Ovary (tissue), 9 donors: ENCODE results near the gene FHAD1. TPM values are rescaled to one million over a fixed set of nuclear protein-coding genes. Genes with fewer than 3 reads are reported as not detected.

ENCODE experiments used
- DNase-seq, 5 donors: peaks; one replicate each; pipeline ENCODE4 v3.0.0-alpha.2; 2019 to 2020
- H3K27ac ChIP-seq, 2 donors: fragments of 200-600 bp; one replicate each; pipeline versions ENCODE4 v1.5.1 to v1.8.0; 2019 to 2022
- H3K27me3 ChIP-seq: fragments of 200-600 bp; one replicate; pipeline ENCODE4 v1.8.0; 2022
- H3K36me3 ChIP-seq: fragments of 200-600 bp; sonication (generic); one replicate; pipeline ENCODE4 v1.5.1; 2019
- H3K4me1 ChIP-seq: one replicate; pipeline ENCODE4 v1.8.1; 2013; ENCODE audit warnings: mild to moderate bottlenecking, moderate library complexity; ENCODE audit not compliant: insufficient read depth
- H3K4me3 ChIP-seq: fragments of 200-600 bp; sonication (generic); one replicate; pipeline ENCODE4 v1.5.1; 2017
- H3K9me3 ChIP-seq, 2 donors: fragments of 200-600 bp in 1 of 2; sonication (generic) in 1 of 2; one replicate each; pipeline versions ENCODE4 v1.5.1 to v1.8.1; 2013 to 2019; ENCODE audit warnings: mild to moderate bottlenecking in 1 of 2, moderate library complexity in 1 of 2
- EP300 ChIP-seq: sonication (generic); formaldehyde crosslinking; IDR thresholded peaks from one replicate; pipeline ENCODE4 v1.6.1; 2017; ENCODE audit warnings: antibody characterized with exemption
- POLR2A ChIP-seq: fragments of 450-650 bp; IDR thresholded peaks from one replicate; pipeline ENCODE4 v1.6.1; 2017; ENCODE audit warnings: antibody characterized with exemption, mild to moderate bottlenecking, moderate library complexity
- WGBS, 3 donors: extraction: QIAGEN DNeasy Blood & Tissue Kit in 1 of 3; methylation state at CpG; one replicate each; pipeline versions ENCODE4 v1.1.5 to v1.1.7; 2013 to 2017; 5-methylcytosine and 5-hydroxymethylcytosine counted together
- intact Hi-C, 4 donors: fragments of 100-400 bp; cut with DNase I; formaldehyde crosslinking; loops; one replicate each; pipeline versions ENCODE4 v1.11.0 to v1.15.1; 2022 to 2023
- polyA plus RNA-seq, 2 donors: library from polyadenylated mRNA; stranded (reverse); fragments of 200-250 nt in 1 of 2; fragments of 350-450 nt in 1 of 2; fragmentation: Illumina TruSeq in 1 of 2; extraction: RNeasy Lipid Tissue Mini Kit (QIAGEN cat#74804) in 1 of 2; gene quantifications; one replicate each; pipeline ENCODE4 v1.2.3, GENCODE V29; 2013 to 2014
- total RNA-seq, 7 donors: library from RNA; depleted of rRNA in 2 of 7; stranded (reverse); fragments of >200 nt in 2 of 7; fragmentation: NEBNext Ultra II Directional in 3 of 7; extraction: Animal tissue kit (Norgen Biotek cat#: 25700) in 3 of 7; gene quantifications; one replicate each; pipeline versions ENCODE4 v1.1.0 to v1.2.4, GENCODE V29; 2016 to 2023
- TF ChIP-seq, protein P1 (sequence below), 3 donors: fragments of 450-650 bp in 2 of 3; fragments of 200-600 bp in 1 of 3; IDR thresholded peaks; one replicate each; pipeline versions ENCODE4 v1.5.1 to v1.8.0; 2016 to 2022; ENCODE audit warnings: antibody characterized with exemption in 3 of 3, mild to moderate bottlenecking in 1 of 3
- donor health status: DM: no; HTN: no; CAD: no; lungs with moderate emphysema.
- donor health status: DM: no; HTN: no; CAD: no.
- donor health status: Bipolar disorder and iron deficiency.
- donor health status: DM: yes; HTN: yes; CAD: no.
- donor health status: DM: no; HTN: no; CAD: no.
- donor health status: DM: yes; HTN: yes; CAD: no.

FHAD1 gene
- total and polyA plus RNA-seq, 9 donors, result 0.40 to 23.0 (median 1.4) TPM

DNA sequence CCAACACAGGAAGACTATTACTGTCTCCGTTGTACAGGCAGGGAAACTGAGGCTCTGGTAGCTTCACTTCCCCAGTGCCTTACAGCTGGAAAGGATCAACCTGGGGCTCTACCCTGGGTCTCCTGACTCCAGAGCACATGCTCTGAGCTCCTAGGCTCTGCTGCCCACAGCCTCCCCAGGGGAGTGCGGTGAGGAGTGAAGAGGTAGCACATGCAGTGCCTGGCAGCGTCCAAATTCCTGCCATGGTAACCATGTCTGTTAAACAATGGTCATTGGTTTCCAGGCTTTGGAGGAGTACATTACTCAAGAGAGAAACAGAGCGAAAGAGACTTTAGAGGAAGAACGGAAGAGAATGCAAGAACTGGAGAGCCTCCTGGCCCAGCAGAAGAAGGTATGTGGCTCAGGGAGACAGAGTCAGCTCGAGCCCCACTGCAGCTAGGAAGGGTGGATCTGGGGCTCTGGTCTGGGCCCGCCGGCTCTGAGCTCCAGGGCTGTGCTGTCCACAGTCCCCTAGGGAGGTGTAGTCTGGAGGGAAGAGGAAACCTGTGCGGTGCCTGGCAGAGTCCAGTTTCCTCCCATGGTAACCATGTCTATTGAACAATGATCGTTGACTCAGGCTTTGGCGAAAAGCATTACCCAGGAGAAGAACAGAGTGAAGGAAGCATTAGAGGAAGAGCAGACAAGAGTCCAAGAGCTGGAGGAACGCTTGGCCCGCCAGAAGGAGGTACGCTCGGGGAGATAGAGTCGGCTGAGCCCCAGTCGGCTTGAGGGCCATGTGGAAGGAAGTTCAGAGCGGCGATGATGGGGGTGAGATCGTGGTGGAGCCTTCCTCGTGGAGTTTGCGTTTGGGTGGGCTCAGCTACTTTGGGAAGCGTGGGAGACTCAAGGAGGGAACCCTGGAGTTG is 98.0 kb downstream of the FHAD1 start:
- TF ChIP-seq, protein P1, sequence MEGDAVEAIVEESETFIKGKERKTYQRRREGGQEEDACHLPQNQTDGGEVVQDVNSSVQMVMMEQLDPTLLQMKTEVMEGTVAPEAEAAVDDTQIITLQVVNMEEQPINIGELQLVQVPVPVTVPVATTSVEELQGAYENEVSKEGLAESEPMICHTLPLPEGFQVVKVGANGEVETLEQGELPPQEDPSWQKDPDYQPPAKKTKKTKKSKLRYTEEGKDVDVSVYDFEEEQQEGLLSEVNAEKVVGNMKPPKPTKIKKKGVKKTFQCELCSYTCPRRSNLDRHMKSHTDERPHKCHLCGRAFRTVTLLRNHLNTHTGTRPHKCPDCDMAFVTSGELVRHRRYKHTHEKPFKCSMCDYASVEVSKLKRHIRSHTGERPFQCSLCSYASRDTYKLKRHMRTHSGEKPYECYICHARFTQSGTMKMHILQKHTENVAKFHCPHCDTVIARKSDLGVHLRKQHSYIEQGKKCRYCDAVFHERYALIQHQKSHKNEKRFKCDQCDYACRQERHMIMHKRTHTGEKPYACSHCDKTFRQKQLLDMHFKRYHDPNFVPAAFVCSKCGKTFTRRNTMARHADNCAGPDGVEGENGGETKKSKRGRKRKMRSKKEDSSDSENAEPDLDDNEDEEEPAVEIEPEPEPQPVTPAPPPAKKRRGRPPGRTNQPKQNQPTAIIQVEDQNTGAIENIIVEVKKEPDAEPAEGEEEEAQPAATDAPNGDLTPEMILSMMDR (IDR thresholded peaks at IDR 0.05), result no peak
- TF ChIP-seq POLR2A (no peak), EP300 (no peak)
- Histone ChIP-seq H3K4me1 (peaks cover 2% of the 10 kb centered on the region), H3K9me3 (no peaks in the 10 kb centered on the region), H3K36me3 (no peaks in the 10 kb centered on the region), H3K27ac (no peak overlapping the region), H3K4me3 (no peak overlapping the region), H3K27me3 (no peaks in the 10 kb centered on the region)
- WGBS, 3 donors, result 87 to 92% (median 90%) methylated on average over 23 of the region's 23 CpGs
- intact Hi-C loops, result no loop called here
- no peak for DNase-seq

DNA sequence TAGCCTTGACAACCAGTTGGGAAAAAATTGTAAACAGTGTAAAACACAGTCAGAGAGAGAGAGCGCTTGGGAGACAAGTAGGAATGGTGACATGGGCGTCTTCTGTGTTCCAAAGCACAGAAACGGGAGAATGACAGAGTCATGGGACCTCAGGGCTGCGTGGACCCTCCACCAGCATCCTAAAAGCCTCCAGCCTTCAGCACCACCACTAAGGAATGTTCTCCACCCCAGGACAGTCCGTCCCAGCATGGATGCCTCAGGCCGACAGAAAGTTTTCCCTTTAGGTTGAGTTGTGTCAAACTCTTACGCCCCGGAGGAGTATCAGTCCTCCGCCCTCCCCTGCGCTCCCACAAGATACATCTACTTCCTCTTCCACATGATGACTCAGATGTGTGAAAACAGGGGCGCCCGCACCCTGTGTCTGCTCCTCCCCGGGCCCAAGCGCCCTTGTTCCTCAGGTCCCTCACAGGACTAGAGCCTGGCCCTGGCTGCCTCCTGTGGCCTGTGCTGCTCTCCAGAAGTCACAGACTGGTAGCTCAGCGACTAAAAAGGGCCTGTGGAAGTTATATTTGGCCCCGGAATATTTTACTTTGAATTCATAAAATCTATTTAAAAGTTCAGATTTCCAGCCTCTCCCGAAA is 98.8 kb downstream of the FHAD1 start:
- Histone ChIP-seq H3K4me1 (peaks cover 2% of the 10 kb centered on the region), H3K36me3 (no peaks in the 10 kb centered on the region), H3K27me3 (no peaks in the 10 kb centered on the region), H3K27ac (no peak overlapping the region), H3K9me3 (no peaks in the 10 kb centered on the region), H3K4me3 (no peak overlapping the region)
- WGBS, 3 donors, result 91 to 95% (median 92%) methylated on average over 17 of the region's 17 CpGs
- no peak for TF ChIP-seq POLR2A
- no peak for TF ChIP-seq EP300
- TF ChIP-seq, protein P1 (IDR thresholded peaks at IDR 0.05), result no peak
- DNase-seq, result no peak
- intact Hi-C loops, result no loop called here

DNA sequence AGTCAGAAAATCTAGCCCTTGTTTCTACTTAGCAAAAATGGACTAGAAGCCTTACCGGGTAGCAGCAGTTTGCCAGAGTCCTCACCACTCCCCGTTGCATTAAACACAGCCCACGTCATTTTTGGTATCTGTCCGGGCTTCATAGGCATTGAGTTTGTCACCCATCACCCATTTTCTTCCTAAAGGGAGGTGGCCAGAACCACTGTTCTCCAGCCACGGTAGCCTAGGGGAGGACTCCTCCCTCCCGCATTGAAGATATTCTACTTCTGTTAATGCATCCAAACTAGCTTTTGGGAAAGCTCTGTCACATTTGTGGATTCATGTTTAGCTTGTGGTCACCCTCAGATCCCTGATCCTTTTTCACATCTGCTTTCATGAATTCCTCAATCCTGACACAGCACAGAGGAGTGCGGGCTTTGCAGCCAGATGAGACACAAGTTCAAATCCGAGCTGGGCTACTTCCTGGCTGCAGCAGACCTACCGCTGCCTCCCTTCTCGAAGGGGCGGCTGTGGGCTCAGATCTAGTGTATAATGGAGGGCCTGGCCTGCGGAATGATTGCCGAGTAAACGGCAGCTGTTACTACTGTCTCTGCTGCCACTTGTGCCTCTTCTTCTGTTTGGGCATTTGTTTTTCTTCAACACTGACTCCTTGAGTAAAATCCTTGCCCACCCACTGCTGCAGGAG is 99.5 kb downstream of the FHAD1 start:
- no peaks in the 10 kb centered on the region for H3K27me3 ChIP-seq
- H3K4me3 ChIP-seq, result no peak overlapping the region
- H3K36me3 ChIP-seq, result no peaks in the 10 kb centered on the region
- H3K27ac ChIP-seq, result no peak overlapping the region
- intact Hi-C loops, result no loop called here
- TF ChIP-seq, protein P1 (IDR thresholded peaks at IDR 0.05), result no peak
- no peak for TF ChIP-seq POLR2A
- no peak for TF ChIP-seq EP300
- peaks cover 2% of the 10 kb centered on the region for H3K4me1 ChIP-seq
- no peak for DNase-seq
- WGBS, 3 donors, result 91 to 93% (median 92%) methylated on average over 14 of the region's 14 CpGs
- no peaks in the 10 kb centered on the region for H3K9me3 ChIP-seq

DNA sequence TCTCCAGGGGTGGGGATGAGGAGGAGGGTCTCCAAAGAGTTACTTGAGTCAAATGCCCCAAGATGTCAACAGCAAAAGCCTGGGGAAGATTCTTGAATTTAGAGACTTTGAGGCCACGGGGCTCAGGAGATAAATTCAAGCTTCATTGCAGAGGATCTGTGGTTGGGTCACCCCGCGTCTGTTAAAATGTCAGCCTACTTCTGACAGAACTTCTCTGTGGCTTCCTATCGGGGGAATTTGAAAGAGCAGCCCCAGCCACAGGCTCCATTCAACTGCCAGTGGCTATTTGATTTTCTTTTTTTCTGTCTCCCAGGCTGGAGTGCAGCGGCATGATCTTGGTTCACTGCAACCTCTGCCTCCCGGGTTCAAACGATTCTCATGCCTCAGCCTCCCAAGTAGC is 100.2 kb downstream of the FHAD1 start:
- no peak overlapping the region for H3K4me3 ChIP-seq
- DNase-seq, result no peak
- H3K36me3 ChIP-seq, result no peaks in the 10 kb centered on the region
- no peak overlapping the region for H3K27ac ChIP-seq
- intact Hi-C loops, result no loop called here
- 88 to 90% (median 90%) methylated on average over 7 of the region's 7 CpGs for WGBS, 3 donors
- no peaks in the 10 kb centered on the region for H3K9me3 ChIP-seq
- H3K27me3 ChIP-seq, result no peaks in the 10 kb centered on the region
- peaks cover 2% of the 10 kb centered on the region for H3K4me1 ChIP-seq
- TF ChIP-seq EP300 (no peak), POLR2A (no peak)
